Choroid plexus epithelial cell (primary cell): Measurements from ENCODE around the gene SCART1.
"Not testable (repeated sequence)": the region's sequence is repeated elsewhere in the genome, so short reads cannot be mapped to it uniquely, and the experiment has no call there.

Experiments
- DNase-seq: peaks from one replicate; pipeline ENCODE4 v3.0.0-alpha.2; 2010; ENCODE audit warnings: low read depth
- H3K4me3 ChIP-seq: 2 replicates; pipeline ENCODE4 v1.5.1; 2011; ENCODE audit warnings: low read depth, mild to moderate bottlenecking, control low read depth, low read length, moderate library complexity
- CTCF ChIP-seq: conservative IDR thresholded peaks from 2 replicates; pipeline ENCODE4 v1.5.1; 2011; ENCODE audit warnings: low read depth, mild to moderate bottlenecking, control low read depth, inconsistent platforms, low read length, moderate library complexity

Gene SCART1

GRCh38 chr10:133464582-133465031 lies 10.9 kb downstream of the SCART1 start:
- TF ChIP-seq CTCF: no peak
- DNase-seq: no peak
- no peak overlapping the region for H3K4me3 ChIP-seq

- no peak for TF ChIP-seq CTCF
- no peak for DNase-seq
- no peak overlapping the region for H3K4me3 ChIP-seq
These were observed 11.6 kb downstream of the SCART1 start for GRCh38 chr10:133465191-133465949.

- no peak for DNase-seq
- no peak overlapping the region for H3K4me3 ChIP-seq
- TF ChIP-seq CTCF: no peak
These were observed 12.3 kb downstream of the SCART1 start for GRCh38 chr10:133465950-133466474.

- no peak for DNase-seq
- H3K4me3 ChIP-seq: no peak overlapping the region
- no peak for TF ChIP-seq CTCF
These were observed 13.0 kb downstream of the SCART1 start for GRCh38 chr10:133466683-133467275.

GRCh38 chr10:133467286-133467911 lies 13.7 kb downstream of the SCART1 start:
- DNase-seq: no peak
- TF ChIP-seq CTCF: no peak
- no peak overlapping the region for H3K4me3 ChIP-seq

GRCh38 chr10:133469205-133469604 lies 15.5 kb downstream of the SCART1 start:
- not testable (repeated sequence) for DNase-seq, H3K4me3 ChIP-seq

GRCh38 chr10:133471300-133472109 lies 17.8 kb downstream of the SCART1 start:
- TF ChIP-seq CTCF: no peak
- DNase-seq: no peak
- H3K4me3 ChIP-seq: no peak overlapping the region
